Measurements from ENCODE around the gene MEG3. TPM values are rescaled to one million over a fixed set of nuclear protein-coding genes. Genes with fewer than 3 reads are reported as not detected.

Gene MEG3
- total RNA-seq, 1 donor from 2014 or later: 0.18 TPM

DNA sequence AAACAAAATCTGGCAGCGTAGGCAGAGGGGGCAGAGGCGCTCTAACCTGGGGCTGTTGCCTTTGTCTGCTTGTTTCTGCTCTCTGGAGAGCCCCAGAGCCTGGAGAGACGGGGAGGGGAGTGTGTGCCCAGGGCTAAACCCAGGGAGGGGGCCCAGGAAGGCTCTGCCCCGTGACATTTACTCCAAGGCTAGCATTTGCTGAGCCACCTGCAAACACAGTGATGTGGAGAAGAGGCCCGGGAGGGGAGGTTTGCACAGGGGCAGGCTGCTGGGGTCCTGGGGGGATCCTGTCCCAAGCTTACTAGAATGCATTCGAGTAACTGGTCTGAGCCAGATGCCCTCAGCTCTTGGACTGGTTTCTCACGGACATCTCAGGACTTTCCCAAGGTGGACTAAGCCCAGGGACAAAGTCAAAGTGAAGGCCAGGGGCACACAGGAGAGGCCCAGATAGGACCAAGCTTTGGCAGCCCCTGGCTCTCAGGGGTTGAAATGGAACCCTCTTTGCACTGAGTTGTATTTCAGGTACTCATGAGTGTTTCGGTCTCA lies 12.0 kb downstream of the MEG3 start:
- H3K36me3 Mint-ChIP-seq: no peaks in the 10 kb centered on the region
- no peaks in the 10 kb centered on the region for H3K9me3 Mint-ChIP-seq
- H3K27ac Mint-ChIP-seq: no peak overlapping the region
- peaks cover 4% of the 10 kb centered on the region for H3K27me3 Mint-ChIP-seq (ENCODE audit: low read depth)
- no peak overlapping the region for H3K4me3 Mint-ChIP-seq
- TF ChIP-seq, protein P1, sequence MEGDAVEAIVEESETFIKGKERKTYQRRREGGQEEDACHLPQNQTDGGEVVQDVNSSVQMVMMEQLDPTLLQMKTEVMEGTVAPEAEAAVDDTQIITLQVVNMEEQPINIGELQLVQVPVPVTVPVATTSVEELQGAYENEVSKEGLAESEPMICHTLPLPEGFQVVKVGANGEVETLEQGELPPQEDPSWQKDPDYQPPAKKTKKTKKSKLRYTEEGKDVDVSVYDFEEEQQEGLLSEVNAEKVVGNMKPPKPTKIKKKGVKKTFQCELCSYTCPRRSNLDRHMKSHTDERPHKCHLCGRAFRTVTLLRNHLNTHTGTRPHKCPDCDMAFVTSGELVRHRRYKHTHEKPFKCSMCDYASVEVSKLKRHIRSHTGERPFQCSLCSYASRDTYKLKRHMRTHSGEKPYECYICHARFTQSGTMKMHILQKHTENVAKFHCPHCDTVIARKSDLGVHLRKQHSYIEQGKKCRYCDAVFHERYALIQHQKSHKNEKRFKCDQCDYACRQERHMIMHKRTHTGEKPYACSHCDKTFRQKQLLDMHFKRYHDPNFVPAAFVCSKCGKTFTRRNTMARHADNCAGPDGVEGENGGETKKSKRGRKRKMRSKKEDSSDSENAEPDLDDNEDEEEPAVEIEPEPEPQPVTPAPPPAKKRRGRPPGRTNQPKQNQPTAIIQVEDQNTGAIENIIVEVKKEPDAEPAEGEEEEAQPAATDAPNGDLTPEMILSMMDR (IDR thresholded peaks at IDR 0.05; ENCODE audit: unreplicated experiment): no peak
- peaks cover 36% of the 10 kb centered on the region for H3K4me1 Mint-ChIP-seq
- no peak for DNase-seq (ENCODE audit: low spot score in 2 of 2, unreplicated experiment in 2 of 2)

DNA sequence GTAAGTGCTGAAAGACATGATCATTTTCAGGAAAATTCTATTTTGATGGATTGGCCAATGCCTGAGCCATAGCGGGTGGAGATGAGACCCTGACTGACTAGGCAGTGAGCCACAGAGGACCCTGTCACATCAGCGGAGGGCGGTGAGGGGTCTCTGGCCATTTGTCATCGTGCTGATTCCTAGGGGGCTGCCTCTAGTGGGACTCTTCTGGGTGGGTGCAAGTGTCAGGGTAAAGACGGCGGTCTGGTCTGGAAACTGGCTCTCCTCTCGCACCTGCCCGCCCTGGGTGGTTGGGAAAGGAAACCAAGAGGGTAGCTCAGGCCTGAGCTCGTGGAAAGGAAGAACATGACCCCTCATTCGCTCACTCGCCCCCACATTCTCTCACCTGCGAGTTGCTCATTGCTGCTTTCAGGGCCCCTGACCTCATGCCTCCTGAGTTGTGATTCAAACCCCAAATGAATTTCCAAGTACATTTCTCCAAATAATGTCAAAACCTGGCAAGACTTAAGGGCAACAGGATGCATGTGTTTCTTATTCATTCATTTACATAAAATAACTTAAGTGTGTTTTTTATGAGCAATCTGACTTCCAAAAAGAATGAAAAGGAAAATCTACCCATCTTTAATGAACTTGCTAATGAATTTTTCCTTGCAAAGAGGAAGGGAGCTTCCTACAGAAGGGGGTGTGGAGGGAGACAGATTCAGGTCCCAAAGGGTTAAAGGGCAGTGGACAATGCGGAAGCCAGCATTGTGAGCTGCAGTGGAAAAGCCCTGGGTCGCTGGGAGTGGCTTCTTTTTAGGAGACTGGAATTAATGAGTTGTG lies 12.8 kb downstream of the MEG3 start:
- peaks cover 43% of the 10 kb centered on the region for H3K4me1 Mint-ChIP-seq
- no peak overlapping the region for H3K4me3 Mint-ChIP-seq
- H3K27ac Mint-ChIP-seq: peak overlapping the region; percentile 80
- TF ChIP-seq, protein P1 (IDR thresholded peaks at IDR 0.05; ENCODE audit: unreplicated experiment): no peak
- peaks cover 4% of the 10 kb centered on the region for H3K27me3 Mint-ChIP-seq (ENCODE audit: low read depth)
- no peaks in the 10 kb centered on the region for H3K36me3 Mint-ChIP-seq
- no peak for DNase-seq (ENCODE audit: low spot score in 2 of 2, unreplicated experiment in 2 of 2)
- H3K9me3 Mint-ChIP-seq: no peaks in the 10 kb centered on the region

DNA sequence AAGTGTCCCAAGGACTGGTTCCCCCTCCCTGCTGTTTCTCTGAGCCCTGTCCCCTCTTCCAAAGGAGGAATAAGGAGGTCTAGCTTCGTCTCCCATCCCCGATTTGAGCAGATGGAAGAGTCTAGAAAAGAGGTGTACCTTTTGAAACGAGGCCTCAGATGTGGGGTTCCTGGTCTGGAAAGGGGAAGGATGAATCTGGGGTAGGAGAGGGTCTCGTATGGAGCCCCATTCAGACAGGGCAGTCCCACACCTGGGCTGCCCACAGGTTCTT lies 13.3 kb downstream of the MEG3 start:
- Mint-ChIP-seq H3K27ac (peak overlapping the region; percentile 80), H3K4me3 (no peak overlapping the region)

DNA sequence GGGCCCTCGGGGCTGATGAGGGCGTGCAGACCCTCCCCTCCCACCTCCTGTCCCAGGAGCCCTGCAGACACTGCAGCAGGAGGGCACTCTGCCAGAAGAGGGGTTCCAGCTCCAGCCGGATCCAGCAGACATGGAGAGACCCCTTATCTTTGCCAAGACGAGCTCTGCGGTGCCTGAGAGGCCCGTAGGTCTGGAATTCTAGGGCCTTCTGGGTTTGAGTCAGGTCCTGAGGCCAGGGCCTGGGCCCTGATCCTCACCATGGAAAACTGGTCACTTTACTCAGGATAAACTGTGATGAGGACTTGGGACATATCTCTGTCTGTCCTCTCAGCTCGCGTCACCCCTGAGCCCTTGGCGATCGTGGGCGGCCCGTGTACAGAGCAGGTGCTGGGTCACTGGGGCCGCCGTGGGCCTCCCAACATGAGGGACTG lies 13.8 kb downstream of the MEG3 start:
- H3K27ac Mint-ChIP-seq: peak overlapping the region; percentile 80
- H3K4me3 Mint-ChIP-seq: no peak overlapping the region
- no peaks in the 10 kb centered on the region for H3K9me3 Mint-ChIP-seq
- TF ChIP-seq, protein P1 (IDR thresholded peaks at IDR 0.05; ENCODE audit: unreplicated experiment): no peak
- peaks cover 47% of the 10 kb centered on the region for H3K4me1 Mint-ChIP-seq
- H3K27me3 Mint-ChIP-seq (ENCODE audit: low read depth): peaks cover 4% of the 10 kb centered on the region
- no peak for DNase-seq (ENCODE audit: low spot score in 2 of 2, unreplicated experiment in 2 of 2)
- no peaks in the 10 kb centered on the region for H3K36me3 Mint-ChIP-seq

More for the DNA sequence above, 13.3 kb downstream of the MEG3 start:
- Mint-ChIP-seq H3K36me3 (no peaks in the 10 kb centered on the region), H3K9me3 (no peaks in the 10 kb centered on the region), H3K4me1 (peaks cover 45% of the 10 kb centered on the region), H3K27me3 (ENCODE audit: low read depth) (peaks cover 4% of the 10 kb centered on the region)
- DNase-seq (ENCODE audit: low spot score in 2 of 2, unreplicated experiment in 2 of 2): no peak
- TF ChIP-seq, protein P1 (IDR thresholded peaks at IDR 0.05; ENCODE audit: unreplicated experiment): no peak

DNA sequence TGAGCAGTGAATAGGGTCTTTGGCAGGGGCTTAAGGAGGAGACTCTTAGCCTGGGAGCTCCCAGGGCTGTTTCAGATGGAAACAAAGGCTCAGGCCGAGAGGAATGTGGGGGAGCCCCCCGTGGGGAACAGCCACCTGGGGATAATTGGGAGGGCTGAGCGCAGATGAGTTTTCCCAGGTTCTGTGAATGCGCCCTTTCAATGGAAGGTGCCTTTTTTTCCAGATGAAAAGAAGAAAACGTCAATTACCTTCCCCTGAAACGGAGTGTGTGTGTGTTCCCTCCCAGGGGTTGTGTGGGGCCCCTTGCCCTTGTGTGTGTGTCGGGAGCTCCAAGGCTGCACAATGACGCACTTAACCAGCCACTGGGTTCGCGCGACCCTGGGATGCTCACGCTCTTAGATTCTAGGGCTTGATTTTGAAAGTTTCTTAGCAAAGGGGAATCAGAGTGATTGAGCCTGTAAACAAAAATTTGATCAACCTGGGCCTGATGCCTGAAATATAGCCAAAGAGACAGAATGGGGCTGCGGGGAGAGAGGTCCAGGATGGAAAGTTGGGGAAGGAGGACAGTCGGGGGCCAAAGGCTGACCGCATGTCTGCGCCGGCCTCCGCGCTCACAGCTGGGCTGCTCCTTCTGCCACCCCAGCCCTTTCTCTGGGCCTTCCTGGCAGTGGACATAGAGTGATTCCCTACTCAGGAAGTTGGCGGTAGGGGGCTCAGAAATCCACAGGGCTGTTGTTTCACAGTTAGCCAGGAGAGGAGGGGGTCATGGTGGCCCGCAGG lies 14.6 kb downstream of the MEG3 start:
- Mint-ChIP-seq H3K27me3 (ENCODE audit: low read depth) (peaks cover 2% of the 10 kb centered on the region), H3K9me3 (no peaks in the 10 kb centered on the region), H3K27ac (peak overlapping the region; percentile 80), H3K4me3 (no peak overlapping the region), H3K36me3 (no peaks in the 10 kb centered on the region), H3K4me1 (peaks cover 47% of the 10 kb centered on the region)
- no peak for DNase-seq (ENCODE audit: low spot score in 2 of 2, unreplicated experiment in 2 of 2)
- TF ChIP-seq, protein P1 (IDR thresholded peaks at IDR 0.05; ENCODE audit: unreplicated experiment): no peak
